Mesothelial cell of epicardium (in vitro differentiated cells): ENCODE measurements around the gene CBX4. TPM values are rescaled to one million over a fixed set of nuclear protein-coding genes. Genes with fewer than 3 reads are reported as not detected.

Experiments
- DNase-seq, 2 experiments: peaks; one replicate each; pipeline ENCODE4 v3.0.0; 2021; ENCODE audit warnings: low spot score in 2 of 2; ENCODE audit not compliant: unreplicated experiment in 2 of 2
- H3K27ac Mint-ChIP-seq: 2 replicates; pipeline ENCODE4 v1.8.0; 2021; ENCODE audit warnings: mixed read lengths
- H3K27me3 Mint-ChIP-seq: 2 replicates; pipeline ENCODE4 v1.8.0; 2021; ENCODE audit warnings: low read depth, mixed read lengths
- H3K36me3 Mint-ChIP-seq: 2 replicates; pipeline ENCODE4 v1.8.0; 2021; ENCODE audit warnings: mixed read lengths
- H3K4me1 Mint-ChIP-seq: 2 replicates; pipeline ENCODE4 v1.8.0; 2021; ENCODE audit warnings: mixed read lengths
- H3K4me3 Mint-ChIP-seq: 2 replicates; pipeline ENCODE4 v1.8.0; 2021; ENCODE audit warnings: mild to moderate bottlenecking, moderate library complexity, mixed read lengths
- H3K9me3 Mint-ChIP-seq: 2 replicates; pipeline ENCODE4 v1.8.0; 2021; ENCODE audit warnings: mixed read lengths
- total RNA-seq: library from RNA; stranded (reverse); gene quantifications from 3 replicates; pipeline ENCODE4 v1.2.1, GENCODE V29; 2021
- TF ChIP-seq, protein P1 (sequence below): fragments of 200-600 bp; sonication (generic); IDR thresholded peaks from one replicate; pipeline ENCODE4 v1.5.0; 2021; ENCODE audit warnings: antibody characterized with exemption; ENCODE audit not compliant: unreplicated experiment

Gene CBX4
- total RNA-seq, 1 donor from 2014 or later: 32.1 TPM

GRCh38 chr17:79870540-79870939 lies 31.3 kb upstream of the CBX4 start:
- no peak for DNase-seq
- peaks cover 3% of the 10 kb centered on the region for H3K27me3 Mint-ChIP-seq

DNA sequence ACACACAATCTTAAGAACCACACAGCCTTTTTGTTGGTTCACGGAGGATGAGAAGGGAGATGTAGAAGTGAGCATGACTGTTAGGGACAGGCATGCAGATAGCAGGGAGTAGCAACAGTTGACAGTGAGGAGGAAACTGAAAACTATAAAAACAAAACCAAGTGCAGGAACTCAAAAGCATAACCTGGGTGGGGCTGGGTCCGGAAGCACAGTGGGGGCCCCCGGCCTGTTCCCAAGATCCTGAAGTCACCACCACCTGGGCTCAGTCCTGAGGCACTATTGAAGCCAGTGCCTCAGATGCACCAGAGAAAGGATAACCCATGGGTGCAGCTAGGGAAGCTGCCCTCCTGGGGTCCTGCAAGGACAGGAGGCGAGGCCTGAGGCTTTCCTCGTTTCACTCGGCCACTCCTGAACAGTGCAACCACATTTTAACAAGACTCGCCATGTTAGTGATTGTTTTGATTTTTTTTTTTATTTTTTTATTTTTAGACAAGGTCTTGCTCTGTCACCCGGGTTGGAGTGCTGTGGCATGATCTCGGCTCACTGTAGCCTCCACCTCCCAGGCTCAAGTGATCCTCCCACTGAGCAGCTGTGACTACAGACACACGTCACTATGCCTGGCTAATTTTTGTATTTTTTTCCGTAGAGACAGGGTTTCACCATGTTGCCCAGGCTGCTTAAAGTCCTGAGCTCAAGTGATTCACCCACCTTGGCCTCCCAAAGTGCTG lies 27.7 kb upstream of the CBX4 start:
- TF ChIP-seq, protein P1, sequence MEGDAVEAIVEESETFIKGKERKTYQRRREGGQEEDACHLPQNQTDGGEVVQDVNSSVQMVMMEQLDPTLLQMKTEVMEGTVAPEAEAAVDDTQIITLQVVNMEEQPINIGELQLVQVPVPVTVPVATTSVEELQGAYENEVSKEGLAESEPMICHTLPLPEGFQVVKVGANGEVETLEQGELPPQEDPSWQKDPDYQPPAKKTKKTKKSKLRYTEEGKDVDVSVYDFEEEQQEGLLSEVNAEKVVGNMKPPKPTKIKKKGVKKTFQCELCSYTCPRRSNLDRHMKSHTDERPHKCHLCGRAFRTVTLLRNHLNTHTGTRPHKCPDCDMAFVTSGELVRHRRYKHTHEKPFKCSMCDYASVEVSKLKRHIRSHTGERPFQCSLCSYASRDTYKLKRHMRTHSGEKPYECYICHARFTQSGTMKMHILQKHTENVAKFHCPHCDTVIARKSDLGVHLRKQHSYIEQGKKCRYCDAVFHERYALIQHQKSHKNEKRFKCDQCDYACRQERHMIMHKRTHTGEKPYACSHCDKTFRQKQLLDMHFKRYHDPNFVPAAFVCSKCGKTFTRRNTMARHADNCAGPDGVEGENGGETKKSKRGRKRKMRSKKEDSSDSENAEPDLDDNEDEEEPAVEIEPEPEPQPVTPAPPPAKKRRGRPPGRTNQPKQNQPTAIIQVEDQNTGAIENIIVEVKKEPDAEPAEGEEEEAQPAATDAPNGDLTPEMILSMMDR: no peak

More at GRCh38 chr17:79870540-79870939, 31.3 kb upstream of the CBX4 start:
- Mint-ChIP-seq H3K4me3 (no peak overlapping the region), H3K27ac (no peak overlapping the region), H3K9me3 (no peaks in the 10 kb centered on the region), H3K36me3 (no peaks in the 10 kb centered on the region), H3K4me1 (no peaks in the 10 kb centered on the region)
- TF ChIP-seq, protein P1: no peak

GRCh38 chr17:79865351-79866210 lies 26.3 kb upstream of the CBX4 start:
- no peaks in the 10 kb centered on the region for H3K9me3 Mint-ChIP-seq
- H3K4me3 Mint-ChIP-seq: no peak overlapping the region
- TF ChIP-seq, protein P1: no peak
- no peak overlapping the region for H3K27ac Mint-ChIP-seq
- H3K27me3 Mint-ChIP-seq: peaks cover 23% of the 10 kb centered on the region
- H3K4me1 Mint-ChIP-seq: peaks cover 12% of the 10 kb centered on the region
- no peaks in the 10 kb centered on the region for H3K36me3 Mint-ChIP-seq
- no peak for DNase-seq

More for the DNA sequence above, 27.7 kb upstream of the CBX4 start:
- Mint-ChIP-seq H3K27ac (no peak overlapping the region), H3K4me1 (peaks cover 5% of the 10 kb centered on the region), H3K36me3 (no peaks in the 10 kb centered on the region), H3K27me3 (peaks cover 18% of the 10 kb centered on the region), H3K4me3 (no peak overlapping the region), H3K9me3 (no peaks in the 10 kb centered on the region)
- no peak for DNase-seq

DNA sequence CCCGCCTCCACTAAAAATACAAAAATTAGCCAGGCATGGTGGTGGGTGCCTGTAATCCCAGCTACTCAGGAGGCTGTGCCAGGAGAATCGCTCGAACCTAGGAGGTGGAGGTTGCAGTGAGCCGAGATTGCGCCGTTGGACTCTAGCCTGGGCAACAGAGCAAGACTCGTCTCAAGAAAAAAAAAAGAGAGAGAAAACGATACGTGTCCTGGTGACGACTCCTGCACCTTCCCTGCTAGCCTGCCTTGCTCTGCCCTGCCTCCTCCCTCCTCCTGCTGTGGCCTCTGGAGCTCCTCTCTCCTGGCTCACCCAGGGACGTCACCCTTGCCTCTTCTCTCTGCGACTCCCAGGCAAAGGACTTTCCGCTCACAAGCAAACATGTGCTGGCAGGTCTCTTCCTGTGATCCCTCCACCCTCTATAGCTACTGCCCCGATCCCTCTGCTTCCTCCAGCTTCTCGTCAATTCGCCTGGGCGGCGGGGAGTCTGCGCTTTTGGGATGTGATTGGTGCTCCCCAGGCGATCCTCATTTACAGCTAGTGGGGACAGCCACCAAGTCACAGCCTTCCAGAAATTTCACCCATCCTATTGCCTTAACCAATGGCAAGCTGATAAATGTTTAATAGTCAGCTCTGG lies 25.5 kb upstream of the CBX4 start:
- Mint-ChIP-seq H3K27me3 (peaks cover 23% of the 10 kb centered on the region), H3K4me1 (peaks cover 16% of the 10 kb centered on the region), H3K4me3 (no peak overlapping the region), H3K36me3 (no peaks in the 10 kb centered on the region), H3K27ac (no peak overlapping the region), H3K9me3 (no peaks in the 10 kb centered on the region)
- no peak for DNase-seq
- TF ChIP-seq, protein P1: no peak

- TF ChIP-seq, protein P1: no peak
- Mint-ChIP-seq H3K36me3 (no peaks in the 10 kb centered on the region), H3K4me3 (no peak overlapping the region), H3K4me1 (peaks cover 16% of the 10 kb centered on the region), H3K27me3 (peaks cover 23% of the 10 kb centered on the region), H3K27ac (no peak overlapping the region), H3K9me3 (no peaks in the 10 kb centered on the region)
- no peak for DNase-seq
Observed at GRCh38 chr17:79864147-79864546, 24.9 kb upstream of the CBX4 start.
